Liver (tissue), 3 donors: ENCODE results near the gene FBXO21.

ENCODE experiments used
- ATF3 ChIP-seq: IDR thresholded peaks from 2 replicates; pipeline ENCODE4 v1.6.1; 2016; ENCODE audit warnings: antibody characterized with exemption
- CTCF ChIP-seq: fragments of 150-350 bp; IDR thresholded peaks from 2 replicates; pipeline ENCODE4 v1.5.1; 2017; ENCODE audit warnings: improper control_type of control experiment, low read depth, low read length; ENCODE audit not compliant: missing input control
- EGR1 ChIP-seq, 2 donors: IDR thresholded peaks; 2 replicates each; pipeline ENCODE4 v1.6.1; 2016 to 2018; ENCODE audit warnings: antibody characterized with exemption in 2 of 2, low read depth in 2 of 2
- HNF4G ChIP-seq: IDR thresholded peaks from 2 replicates; pipeline ENCODE4 v1.6.1; 2016; ENCODE audit warnings: antibody characterized with exemption
- RAD21 ChIP-seq, 2 donors: IDR thresholded peaks; 2 replicates each; pipeline ENCODE4 v1.6.1; 2016; ENCODE audit warnings: antibody characterized with exemption in 2 of 2, mild to moderate bottlenecking in 2 of 2
- donor health status: healthy.
- donor health status: healthy.

- no peak for TF ChIP-seq RAD21 (IDR thresholded peaks at IDR 0.05)
- TF ChIP-seq CTCF, result no peak
- no peak for TF ChIP-seq HNF4G
- no peak for TF ChIP-seq ATF3
- TF ChIP-seq EGR1 (IDR thresholded peaks at IDR 0.05; ENCODE audit: low read depth in 2 of 2), result no peak
Measured at GRCh38 chr12:117189725-117190209, 503 bp downstream of the FBXO21 start.
